Fibroblast of gingiva (primary cell): ENCODE data around the gene HS2ST1.
"Not testable (repeated sequence)": the region's sequence is repeated elsewhere in the genome, so short reads cannot be mapped to it uniquely, and the experiment has no call there.

Experiments used
- DNase-seq: peaks from one replicate; pipeline ENCODE4 v3.0.0-alpha.2; 2011; ENCODE audit warnings: low read depth

The HS2ST1 gene

DNA sequence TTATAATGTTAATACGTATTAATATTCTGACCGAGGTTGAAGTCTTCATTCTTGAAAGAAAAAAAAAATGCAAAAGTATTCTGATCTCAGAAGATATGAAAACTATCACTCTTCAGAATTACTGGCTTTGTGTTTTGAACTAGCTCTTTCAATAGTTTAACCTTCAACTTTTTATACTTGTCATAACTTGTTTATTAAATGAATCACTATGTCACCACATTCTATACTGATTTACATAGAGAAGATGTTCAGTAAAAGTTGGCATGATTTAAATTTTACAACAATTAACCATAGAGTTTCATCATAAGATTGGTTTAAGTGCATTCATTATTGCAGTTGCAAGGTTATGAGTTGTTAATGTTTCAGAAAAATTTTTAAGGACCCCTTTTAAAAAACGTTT is 57.3 kb downstream of the HS2ST1 start:
- no peak for DNase-seq

DNA sequence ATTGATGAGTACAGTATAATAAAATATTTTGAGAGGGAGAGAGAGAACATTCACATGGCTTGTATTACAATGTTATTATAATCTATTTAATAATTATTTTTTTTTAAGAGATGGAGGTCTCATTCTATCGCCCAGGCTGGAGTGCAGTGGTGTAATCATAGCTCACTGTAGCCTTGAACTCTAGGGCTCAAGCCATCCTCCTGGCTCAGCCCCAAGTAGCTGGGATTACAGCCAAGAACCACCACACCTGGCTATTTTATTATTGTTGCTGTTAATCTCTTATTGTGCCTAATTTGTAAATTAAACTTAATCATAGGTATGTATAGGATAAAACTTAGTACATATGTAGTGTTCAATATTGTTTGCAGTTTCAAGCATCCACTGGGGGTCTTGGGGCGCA is 57.8 kb downstream of the HS2ST1 start:
- DNase-seq = no peak

DNA sequence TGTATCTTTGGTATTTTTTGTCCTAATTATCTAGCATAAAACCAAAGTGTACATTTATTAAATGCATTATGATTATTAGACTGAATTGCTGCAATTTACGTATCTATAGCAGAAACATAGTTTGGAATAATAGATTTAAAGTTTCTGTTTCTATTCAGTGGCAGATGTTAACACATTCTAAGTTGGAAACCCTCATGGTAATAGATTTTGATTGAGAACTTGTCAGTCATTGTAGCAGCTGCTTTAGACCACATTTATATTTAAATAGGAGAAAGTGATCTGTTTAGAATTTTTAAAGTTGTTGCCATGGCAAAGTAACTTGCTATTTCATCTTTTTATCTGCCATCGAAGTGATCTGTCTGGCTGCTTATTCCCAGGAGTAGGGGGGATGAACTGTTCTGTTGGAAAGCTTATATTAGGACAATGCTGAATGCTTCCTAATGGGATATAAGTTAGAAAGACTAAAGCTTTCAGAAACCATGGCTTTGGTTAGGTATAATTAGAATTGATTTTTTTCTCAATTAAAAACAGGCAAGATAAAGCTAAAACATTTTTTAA is 61.6 kb downstream of the HS2ST1 start:
- DNase-seq = no peak

DNA sequence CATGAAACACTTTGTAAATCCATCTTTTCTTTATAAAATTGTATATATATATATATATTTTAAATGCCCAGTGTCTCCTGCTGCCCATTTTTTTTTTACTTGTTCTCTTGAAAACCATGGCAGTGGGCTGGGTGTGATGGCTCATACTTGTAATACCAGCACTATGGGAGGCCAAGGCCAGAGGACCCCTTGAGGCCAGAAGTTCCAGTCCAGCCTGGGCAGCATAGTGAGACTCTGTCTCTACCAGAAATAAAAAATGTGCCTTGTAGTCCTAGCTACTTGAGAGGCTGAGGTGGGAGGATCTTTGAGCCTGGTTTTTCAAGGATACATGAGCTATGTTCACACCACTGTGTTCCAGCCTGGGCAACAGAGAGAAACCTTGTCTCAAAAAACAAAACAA is 62.2 kb downstream of the HS2ST1 start:
- DNase-seq = no peak

DNA sequence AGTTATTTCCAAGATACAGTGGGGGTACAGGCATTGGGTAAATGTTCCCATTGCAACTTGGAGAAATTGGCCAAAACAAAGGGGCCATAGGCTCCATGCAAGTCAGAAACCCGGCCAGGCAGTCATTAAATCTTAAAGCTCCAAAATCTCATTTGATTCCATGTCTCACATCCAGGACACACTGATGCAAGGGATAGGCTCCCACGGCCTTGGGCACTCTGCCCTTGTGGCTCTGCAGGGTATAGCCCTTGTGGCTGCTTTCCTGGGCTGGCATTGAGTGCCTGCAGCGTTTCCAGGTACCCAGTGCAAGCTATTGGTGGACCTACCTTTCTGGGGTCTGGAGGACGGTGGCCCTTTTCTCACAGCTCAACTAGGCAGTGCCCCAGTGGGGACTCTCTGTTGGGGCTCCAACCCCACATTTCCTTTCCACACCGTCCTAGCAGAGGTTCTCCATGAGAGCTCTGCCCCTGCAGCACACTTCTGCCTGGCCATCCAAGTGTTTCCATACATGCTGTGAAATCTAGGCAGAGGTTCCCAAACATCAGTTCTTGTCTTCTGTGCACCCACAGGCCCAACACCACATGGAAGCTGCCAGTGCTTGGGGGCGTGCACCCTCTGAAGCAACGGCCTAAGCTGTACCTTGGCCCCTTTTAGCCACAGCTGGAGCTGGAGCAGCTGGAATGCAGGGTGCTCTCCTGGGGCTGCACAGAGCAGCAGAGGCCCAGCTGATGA is 67.2 kb downstream of the HS2ST1 start:
- DNase-seq = no peak

DNA sequence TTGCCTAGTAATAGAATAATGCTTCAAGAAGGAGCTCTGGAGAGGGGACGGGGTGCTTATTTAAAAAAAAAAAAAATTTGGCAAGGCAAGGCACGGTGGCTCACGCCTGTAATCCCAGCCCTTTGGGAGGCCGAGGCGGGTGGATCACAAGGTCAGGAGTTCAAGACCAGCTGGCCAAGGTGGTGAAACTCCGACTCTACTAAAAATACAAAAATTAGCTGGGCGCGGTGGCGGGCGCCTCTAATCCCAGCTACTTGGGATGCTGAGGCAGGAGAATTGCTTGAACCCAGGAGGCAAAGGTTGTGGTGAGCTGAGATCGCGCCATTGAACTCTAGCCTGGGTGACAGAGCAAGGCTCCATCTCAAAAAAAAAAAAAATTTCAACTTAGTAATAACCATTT is 69.2 kb downstream of the HS2ST1 start:
- not testable (repeated sequence) for DNase-seq

DNA sequence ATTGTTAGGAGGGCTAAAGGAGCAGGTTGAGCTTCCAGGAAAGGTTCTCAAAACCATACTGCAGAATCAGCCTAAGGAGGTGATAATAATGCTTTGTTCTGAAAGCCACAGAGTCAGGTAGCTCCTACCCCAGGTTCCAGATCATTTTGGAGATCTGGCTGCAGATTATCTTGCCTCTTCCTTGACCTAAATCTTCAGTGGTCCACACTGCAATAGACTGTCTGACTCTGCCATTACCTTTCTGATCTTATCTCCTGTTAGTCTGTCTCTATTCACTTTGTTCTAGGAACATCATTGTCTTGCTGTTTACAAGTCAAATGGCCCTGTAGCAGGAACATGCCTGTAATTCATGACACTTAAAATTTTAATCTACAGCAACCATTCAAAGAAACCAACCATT is 73.0 kb downstream of the HS2ST1 start:
- no peak for DNase-seq

DNA sequence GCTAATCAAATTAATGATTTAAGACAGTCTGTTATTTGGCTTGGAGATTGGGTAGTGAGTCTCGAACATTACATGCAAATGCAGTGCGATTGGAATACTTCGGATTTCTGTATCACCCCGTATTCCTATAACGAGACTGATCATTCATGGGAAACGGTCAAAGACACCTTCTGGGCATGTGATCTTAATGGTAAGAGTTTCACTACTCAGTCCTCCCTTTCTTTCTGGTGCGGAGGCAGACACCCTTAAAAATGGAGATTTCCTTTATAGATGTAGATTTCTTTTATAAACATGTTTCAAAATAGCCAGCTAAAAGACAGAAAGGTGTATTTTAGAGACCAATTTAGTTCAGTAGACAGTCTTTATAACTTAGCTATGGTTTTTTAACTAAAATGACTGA is 74.4 kb downstream of the HS2ST1 start:
- no peak for DNase-seq

DNA sequence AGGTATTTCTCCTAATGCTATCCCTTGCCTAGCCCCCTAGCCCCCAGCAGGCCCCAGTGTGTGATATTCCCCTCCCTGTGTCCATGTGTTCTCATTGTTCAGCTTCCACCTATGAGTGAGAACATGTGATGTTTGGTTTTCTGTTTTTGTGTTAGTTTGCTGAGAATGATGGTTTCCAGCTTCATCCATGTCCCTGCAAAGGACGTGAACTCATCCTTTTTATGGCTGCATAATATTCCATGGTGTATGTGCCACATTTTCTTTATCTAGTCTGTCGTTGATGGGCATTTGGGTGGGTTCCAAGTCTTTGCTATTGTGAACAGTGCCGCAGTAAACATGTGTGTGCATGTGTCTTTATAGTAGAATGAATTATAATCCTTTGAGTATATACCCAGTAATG is 75.3 kb downstream of the HS2ST1 start:
- not testable (repeated sequence) for DNase-seq

DNA sequence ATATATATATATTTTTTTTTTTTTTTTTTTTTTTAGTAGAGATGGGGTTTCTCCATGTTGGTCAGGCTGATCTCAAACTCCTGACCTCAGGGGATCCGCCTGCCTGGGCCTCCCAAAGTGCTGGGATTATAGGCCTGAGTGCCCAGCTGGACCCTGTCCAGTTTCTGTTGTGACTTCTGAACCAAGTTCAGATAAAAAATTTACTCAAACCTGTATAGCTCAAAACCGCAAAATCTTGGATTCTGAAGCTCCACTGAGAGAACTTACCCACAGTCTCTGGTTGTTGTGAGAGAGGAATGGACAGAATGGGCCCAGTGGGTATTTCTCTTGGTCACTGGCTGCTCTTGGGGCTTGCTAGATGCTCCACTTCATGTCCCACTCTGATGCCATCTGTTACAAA is 76.4 kb downstream of the HS2ST1 start:
- no peak for DNase-seq

DNA sequence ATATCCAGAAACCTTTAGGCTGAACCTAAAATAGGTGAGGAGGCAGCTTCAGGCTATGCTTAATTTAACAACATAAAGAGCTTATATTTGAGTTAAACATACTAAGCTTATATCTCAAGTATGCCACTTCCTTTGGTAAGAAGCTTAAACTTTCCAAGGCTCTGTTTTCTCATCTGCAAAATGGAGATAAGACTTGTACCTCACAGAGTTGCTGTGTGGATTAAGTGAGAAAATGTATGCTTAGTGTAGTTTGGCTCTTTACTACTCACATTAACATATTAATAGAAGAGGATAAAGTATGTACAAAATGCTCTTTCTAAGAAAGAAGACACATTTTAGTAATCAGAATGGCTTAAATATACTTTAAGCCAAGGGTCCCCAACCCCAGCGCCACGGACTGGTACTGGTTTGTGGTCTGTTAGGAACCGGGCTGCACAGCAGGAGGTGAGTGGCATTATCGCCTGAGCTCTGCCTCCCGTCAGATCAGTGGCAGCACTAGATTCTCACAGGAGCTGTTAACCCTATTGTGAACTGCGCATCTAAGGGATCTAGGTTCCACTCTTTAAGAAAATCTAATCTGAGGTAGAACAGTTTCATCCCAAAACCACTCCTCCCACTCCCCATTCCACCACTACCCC is 77.2 kb downstream of the HS2ST1 start:
- DNase-seq = no peak

DNA sequence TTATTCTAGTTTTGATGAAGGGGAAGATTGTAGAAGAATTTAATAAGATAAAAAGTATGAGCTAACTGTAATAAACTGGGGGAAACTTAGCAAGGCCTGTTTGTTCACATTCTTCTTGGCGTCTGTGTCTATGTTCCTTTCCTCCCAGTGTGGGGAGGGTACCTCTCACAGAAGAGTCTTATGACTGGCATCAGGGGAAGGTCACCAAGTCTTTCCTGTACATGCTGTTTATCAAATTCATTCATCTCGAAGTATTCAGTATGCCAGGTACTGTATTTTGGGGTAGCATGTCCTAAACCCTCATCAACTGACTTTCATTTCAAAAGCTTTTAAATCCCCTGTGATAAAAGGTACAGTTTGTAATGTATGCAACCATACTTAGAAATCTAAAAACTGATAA is 78.4 kb downstream of the HS2ST1 start:
- DNase-seq = no peak

DNA sequence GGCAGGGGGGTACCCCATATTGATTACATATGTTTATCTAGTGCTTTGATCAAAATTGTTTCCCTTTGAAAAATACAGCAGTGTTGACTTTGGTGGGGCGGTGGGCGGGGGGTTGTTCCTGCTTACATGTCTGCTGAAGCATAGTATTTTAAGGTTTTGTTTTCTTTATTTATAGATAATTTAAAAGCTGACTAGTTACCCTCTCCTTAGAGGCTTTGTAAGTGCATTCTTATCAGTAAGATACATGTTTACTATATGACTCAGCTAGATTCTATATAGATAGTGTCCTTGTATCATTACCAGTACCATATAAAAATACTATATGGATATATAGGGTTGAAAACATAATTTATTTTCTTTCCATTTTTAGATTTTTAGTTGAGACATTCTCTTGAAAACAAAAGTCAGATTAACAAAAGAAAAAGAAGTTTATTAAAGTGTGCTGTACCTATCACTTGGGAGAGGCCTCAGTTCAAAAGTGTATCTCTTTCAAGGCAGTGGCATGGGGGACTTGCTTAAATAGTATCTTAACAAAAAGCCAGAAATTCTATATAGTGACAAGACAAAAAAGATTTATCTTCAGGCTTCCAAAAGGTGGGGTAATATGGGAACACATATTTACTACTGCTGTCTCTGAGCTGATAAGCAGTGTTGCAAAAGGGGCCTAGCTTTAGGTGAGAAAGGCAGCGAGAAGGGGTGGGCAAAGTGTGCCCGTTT is 79.0 kb downstream of the HS2ST1 start:
- DNase-seq = no peak

DNA sequence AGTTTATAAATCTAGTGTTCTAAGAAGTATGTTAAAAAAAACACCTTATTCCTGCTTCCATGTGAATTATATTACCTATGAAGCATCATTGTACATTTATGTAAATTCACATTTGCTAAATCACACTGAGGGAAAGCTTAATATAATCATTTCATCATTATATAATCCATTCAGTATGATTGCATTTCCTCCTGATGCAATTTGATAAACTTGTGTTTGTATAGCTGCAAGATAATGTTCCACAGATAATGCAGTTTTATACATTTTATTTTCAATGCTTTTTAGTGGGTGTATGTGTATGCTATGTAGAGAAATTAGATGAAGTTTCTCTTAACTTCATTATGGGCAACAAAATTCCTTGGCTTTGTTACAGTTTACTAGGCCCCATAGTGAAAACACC is 79.6 kb downstream of the HS2ST1 start:
- DNase-seq = no peak

DNA sequence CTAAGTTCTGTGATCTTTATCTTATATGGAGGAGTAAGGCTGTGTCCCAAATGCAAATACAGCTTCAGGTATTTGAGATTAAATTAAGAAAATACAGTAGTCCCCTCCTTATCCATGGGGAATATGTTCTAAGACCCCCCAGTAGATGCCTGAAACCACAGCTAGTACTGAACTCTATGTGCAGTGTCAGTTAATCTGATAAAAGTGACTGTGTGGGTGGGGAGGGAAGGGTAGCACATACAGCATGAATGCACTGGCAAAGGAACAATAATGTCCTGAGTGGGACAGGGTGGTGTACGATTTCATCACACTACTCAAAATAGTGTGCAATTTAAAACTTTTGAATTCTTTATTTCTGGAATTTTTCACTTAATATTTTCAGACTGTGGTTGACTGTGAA is 83.1 kb downstream of the HS2ST1 start:
- DNase-seq = no peak

DNA sequence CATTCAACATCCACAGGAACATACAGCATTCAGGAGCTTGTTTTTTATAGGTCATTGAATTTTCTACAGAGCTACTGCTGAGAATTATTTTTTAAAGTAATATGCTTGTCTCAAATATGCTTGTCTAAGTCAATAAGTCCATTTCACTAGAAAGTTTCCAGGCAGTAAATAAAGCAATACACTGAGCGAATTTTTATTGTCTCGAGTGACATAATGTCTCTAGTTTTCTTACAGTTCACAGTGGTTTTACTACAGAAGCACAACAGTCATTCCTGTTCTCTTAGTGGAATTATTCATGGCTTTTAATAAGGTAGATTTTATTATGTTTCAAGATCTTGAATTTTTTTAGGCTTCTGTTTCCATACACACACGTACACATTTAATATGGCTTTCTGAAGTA is 83.8 kb downstream of the HS2ST1 start:
- no peak for DNase-seq

DNA sequence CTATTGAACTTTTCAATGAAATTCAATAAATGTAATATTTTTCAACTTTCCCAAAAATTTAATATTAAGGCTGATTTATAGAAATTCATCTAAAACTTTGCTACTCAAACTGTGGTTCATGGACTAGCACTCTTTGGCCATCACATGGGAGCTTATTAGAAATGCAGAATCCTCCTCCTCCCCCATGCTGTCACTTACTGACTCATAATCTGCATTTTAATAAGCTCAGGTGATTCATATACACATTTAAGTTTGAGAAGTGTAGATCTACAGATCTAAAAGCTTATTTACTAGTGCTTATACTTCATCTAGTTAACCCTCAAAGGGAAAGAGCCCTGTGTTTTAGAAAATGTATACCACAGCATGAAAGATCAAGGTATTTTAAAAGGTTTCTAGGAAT is 84.3 kb downstream of the HS2ST1 start:
- no peak for DNase-seq

DNA sequence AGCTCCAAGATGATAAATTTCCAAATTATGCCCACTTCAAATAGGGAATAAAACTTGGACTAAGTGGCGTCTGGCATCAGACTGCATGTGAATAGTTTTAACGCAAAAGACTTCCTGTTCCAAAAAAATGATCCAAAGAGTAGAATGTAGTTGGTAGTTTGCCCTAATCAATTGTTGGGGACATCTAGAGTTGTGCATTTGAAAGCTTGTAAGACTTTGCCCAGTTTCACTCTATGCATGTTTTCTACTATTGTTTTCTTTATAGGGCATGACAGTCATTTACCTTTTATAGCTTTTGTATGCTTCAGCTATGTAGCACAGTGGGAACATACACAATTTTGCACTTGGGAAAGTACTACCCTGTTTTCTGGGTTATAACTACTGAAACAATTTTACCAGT is 86.0 kb downstream of the HS2ST1 start:
- DNase-seq = no peak

DNA sequence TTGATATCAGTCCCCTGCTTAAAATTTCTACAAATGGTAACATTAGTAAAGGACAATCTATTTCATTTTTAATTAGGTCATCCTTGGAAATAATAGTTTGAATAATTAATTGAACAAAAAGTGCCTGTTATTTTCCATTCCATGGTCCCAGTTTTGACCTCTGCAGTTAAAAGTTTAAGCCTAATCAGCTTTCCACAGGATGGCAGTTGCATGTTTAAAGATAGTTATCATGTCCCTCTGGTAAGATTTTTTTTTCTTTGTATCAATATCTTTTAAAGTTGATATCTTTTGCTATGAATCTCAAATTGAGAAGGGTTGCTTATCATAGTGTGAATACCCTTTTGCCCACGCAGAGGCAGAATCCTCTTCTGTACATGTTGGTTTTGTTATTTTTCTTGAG is 90.4 kb downstream of the HS2ST1 start:
- no peak for DNase-seq

DNA sequence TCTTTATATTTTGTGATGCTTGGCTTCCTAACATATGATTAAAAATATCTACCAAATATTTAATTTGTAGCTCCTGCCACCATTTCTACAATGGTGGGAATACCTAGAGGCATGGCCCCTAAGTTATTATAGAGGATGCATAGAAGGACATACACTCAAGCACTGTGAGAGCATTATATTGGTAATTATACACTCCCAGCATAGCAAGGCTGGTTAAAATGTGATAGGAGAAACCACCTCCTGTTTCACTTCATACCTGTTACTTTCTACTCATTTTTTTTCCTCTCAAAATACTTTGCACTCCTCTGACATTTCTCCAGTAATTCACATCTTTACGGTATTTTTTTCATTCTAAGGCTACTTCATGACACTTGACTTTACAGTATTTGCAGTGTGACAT is 92.9 kb downstream of the HS2ST1 start:
- no peak for DNase-seq

DNA sequence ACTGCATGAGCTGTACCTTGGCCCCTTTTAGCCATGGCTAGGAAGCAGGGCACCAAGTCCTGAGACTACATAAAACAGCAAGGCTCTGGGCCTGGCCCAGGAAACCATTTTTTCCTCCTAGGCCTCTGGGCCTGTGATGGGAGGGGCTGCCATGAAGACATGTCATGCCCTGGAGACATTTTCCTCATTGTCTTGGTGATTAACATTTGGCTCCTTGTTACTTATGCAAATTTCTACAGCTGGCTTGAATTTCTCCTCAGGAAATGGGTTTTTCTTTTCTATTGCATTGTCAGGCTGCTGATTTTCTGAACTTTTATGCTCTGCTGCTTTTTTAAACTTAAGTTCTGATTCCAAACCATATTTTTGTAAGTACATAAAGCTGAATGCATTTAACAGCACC is 99.0 kb downstream of the HS2ST1 start:
- DNase-seq = not testable (repeated sequence)

DNA sequence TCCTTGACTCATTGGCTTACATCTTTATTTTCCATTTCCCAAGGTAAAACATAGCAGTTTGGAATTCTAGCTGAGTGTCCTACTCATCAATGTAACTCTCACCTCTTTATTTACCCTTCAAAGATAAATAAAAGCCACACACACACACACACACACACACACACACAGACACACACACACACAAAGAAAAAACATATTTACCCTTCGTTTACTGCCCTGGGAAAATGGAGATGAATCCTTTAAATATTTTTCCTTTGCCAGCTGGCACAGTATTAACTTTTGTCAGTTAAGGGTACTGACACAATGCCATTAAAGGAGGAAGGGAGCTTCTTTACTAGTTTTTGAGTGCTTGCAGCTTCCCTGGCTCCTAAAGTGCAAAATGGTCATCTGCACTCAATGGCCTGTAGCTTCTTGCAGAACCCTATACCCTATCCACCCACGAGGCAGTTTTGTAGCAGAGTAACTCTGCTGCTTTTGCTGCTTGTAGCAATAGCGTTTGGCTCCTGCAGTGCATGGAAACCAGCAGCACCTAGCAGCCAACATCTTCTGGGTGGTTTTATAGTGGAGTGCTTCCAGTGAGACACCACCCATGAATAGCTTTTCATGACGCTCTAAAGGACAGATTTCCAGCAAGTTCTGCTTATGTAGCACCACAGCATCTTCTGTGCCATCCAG is 103.7 kb downstream of the HS2ST1 start:
- DNase-seq = peak; percentile 35

DNA sequence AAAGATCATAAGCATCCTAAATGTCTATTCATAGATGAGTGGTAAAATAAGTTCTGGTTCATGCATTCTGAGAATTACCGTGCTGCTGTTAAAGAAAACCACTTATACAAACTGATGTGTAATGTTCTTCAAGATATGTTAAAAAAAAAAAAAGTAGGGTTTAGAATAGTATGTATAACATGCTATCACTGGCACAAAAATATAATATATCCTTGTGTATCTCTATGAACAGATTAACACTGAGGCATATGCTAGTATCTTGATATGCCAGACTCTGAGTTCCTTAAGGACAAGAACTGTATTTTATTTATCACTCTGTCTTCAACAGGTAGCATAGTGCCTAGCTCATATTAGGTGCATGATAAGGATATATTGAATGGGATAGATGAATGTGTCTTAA is 108.9 kb downstream of the HS2ST1 start:
- DNase-seq = no peak
